ENCODE measurements around the gene DCTN4. TPM values are rescaled to one million over a fixed set of nuclear protein-coding genes. Genes with fewer than 3 reads are reported as not detected.

The DCTN4 gene
- total RNA-seq, 4 donors from 2014 or later: 41.7 to 75.9 (median 54.1) TPM

DNA sequence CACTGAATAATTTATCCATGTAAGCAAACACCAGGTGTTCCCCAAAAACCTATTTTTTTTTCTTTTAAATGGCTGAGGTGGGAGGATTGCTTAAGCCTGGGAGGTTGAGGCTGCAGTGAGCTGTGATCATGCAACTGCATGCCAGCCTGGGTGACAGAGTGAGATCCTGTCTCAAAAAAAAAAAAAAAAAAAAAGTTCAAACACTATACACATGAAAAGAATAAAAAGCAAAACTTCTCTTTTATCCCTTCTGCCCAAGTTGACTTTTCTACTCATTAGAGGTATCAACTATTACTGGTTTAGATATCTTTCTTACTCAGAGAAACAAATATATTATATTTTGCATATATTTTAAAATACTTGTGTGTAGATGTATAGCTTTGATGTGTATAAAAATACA, 17.8 kb downstream of the DCTN4 start:
- Histone ChIP-seq H3K4me1 (no peaks in the 10 kb centered on the region), H3K4me3 (no peak overlapping the region), H3K27ac (no peak overlapping the region), H3K36me3 (peaks cover 0 to 30% (median 0%) of the 10 kb centered on the region in 3 donors), H3K9me3 (peaks cover 0 to 3% (median 0%) of the 10 kb centered on the region in 4 donors), H3K27me3 (no peaks in the 10 kb centered on the region)
- no peak for TF ChIP-seq CTCF (IDR thresholded peaks at IDR 0.05)
- TF ChIP-seq POLR2A (IDR thresholded peaks at IDR 0.05): no peak
- DNase-seq: no peak

DNA sequence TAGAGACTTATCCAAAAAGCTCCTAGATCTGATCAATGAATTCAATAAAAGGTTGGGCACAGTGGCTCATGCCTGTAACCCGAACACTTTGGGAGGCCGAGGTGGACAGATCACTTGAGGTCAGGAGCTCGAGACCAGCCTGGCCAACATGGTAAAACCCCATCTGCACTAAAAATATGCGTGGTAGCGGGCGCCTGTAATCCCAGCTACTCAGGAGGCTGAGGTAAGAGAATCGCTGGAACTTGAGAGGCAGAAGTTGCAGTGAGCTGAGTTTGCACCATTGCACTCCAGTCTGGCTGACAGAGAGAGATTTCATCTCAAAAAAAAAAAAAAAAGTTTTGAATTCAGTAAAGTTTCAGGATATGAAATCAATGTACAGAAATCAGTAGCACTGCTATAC, 20.0 kb downstream of the DCTN4 start:
- H3K36me3 ChIP-seq: peaks cover 0 to 42% (median 0%) of the 10 kb centered on the region in 3 donors
- peaks cover 0 to 3% (median 0%) of the 10 kb centered on the region in 4 donors for H3K9me3 ChIP-seq
- H3K4me3 ChIP-seq: no peak overlapping the region
- H3K27me3 ChIP-seq: no peaks in the 10 kb centered on the region
- H3K27ac ChIP-seq: no peak overlapping the region
- peaks cover 0 to 5% (median 0%) of the 10 kb centered on the region in 4 donors for H3K4me1 ChIP-seq
- TF ChIP-seq POLR2A (IDR thresholded peaks at IDR 0.05): no peak
- no peak for TF ChIP-seq CTCF (IDR thresholded peaks at IDR 0.05)
- no peak for DNase-seq

GRCh38 chr5:150734579-150735384, 24.0 kb downstream of the DCTN4 start:
- H3K4me3 ChIP-seq: no peak overlapping the region
- peaks cover 0 to 5% (median 0%) of the 10 kb centered on the region in 4 donors for H3K4me1 ChIP-seq
- H3K27ac ChIP-seq: peak overlapping the region in 1 of 4 donors; percentile 48
- no peaks in the 10 kb centered on the region for H3K27me3 ChIP-seq
- peaks cover 0 to 55% (median 0%) of the 10 kb centered on the region in 3 donors for H3K36me3 ChIP-seq
- peaks cover 0 to 3% (median 0%) of the 10 kb centered on the region in 4 donors for H3K9me3 ChIP-seq
- TF ChIP-seq CTCF (IDR thresholded peaks at IDR 0.05): no peak
- no peak for TF ChIP-seq POLR2A (IDR thresholded peaks at IDR 0.05)
- peak in 2 of 3 donors; percentile 37 to 67 for DNase-seq

DNA sequence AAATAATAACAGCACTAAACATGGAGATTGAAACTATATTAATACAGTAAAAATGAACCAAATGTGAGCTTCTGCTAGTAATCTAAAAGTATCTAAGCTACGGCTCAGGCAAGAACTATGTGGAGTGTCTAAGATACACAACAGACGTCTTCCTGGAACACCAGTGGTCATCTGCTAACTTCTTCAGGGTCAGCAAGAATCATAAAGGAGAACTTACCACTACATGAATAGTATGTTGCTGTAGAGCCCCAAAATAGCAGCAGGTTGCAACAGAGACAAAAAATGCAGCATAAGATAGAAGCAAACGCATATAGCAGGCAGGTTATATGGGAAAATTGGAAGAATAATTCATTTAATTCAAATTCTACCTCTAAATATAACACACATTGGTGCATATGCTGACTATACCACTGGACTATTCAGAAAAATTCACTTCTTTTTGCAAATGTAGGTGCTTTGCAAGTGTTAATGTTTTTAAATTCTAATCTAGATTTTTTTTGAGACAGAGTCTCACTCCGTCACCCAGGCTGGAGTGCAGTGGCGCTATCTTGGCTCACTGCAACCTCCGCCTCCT, 27.1 kb downstream of the DCTN4 start:
- H3K27ac ChIP-seq: peak overlapping the region in 2 of 4 donors; percentile 8 to 37
- peaks cover 0 to 82% (median 0%) of the 10 kb centered on the region in 3 donors for H3K36me3 ChIP-seq
- no peaks in the 10 kb centered on the region for H3K27me3 ChIP-seq
- peaks cover 0 to 5% (median 0%) of the 10 kb centered on the region in 4 donors for H3K4me1 ChIP-seq
- TF ChIP-seq CTCF (IDR thresholded peaks at IDR 0.05) (no peak), POLR2A (IDR thresholded peaks at IDR 0.05) (no peak)
- peaks cover 0 to 3% (median 0%) of the 10 kb centered on the region in 4 donors for H3K9me3 ChIP-seq
- DNase-seq: no peak
- H3K4me3 ChIP-seq: no peak overlapping the region

DNA sequence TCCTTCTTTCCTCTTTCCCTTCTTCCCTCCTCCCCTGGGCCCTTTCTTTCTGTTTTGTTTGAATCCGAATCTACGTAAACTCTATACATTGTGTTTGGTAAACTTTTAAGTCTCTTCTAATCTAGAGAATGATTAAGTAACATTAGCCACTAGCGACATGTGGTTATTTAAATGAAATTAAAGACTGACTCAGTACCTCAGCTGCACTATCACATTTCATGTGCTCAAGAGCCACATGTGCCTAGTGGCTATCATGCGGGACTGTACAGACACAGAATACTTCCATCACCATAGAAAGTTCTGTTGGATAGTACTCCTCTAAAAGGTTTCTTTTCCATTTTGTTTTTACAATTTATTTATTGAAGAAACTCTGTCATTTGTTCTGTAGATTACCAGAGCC, 29.0 kb downstream of the DCTN4 start:
- Histone ChIP-seq H3K4me1 (peaks cover 0 to 2% (median 0%) of the 10 kb centered on the region in 4 donors), H3K36me3 (peaks cover 0 to 94% (median 0%) of the 10 kb centered on the region in 3 donors), H3K27ac (no peak overlapping the region), H3K27me3 (no peaks in the 10 kb centered on the region), H3K9me3 (no peaks in the 10 kb centered on the region), H3K4me3 (no peak overlapping the region)
- TF ChIP-seq POLR2A (IDR thresholded peaks at IDR 0.05) (no peak), CTCF (IDR thresholded peaks at IDR 0.05) (no peak)
- DNase-seq: no peak

Data from Peyer's patch (tissue), 4 donors.